Endothelial cell of umbilical vein (primary cell): Measurements from ENCODE around the gene KIF26B. TPM values are rescaled to one million over a fixed set of nuclear protein-coding genes. Genes with fewer than 3 reads are reported as not detected.

Experiments
- BruUV-seq: library from RNA; stranded (reverse); fragments of 400-500 nt; replicated peaks from 2 replicates; lab custom pipeline; 2021; lab: Mats Ljungman, UMichigan
- CTCF ChIA-PET: fragments of 300-600, 350-600 bp; sonication (Branson Sonifier 250); formaldehyde crosslinking; loops from one replicate; lab custom pipeline; 2021; ENCODE audit warnings: antibody characterized with exemption, inconsistent platforms; lab: Charles Lee
- POLR2A ChIA-PET: fragments of 300-600, 350-600 bp; sonication (Branson Sonifier 250); formaldehyde crosslinking; loops from one replicate; lab custom pipeline; 2021; ENCODE audit warnings: antibody characterized with exemption, inconsistent platforms; lab: Charles Lee
- DNase-seq: peaks from one replicate; pipeline ENCODE4 v3.0.0-alpha.2; 2011; ENCODE audit warnings: low read depth, low spot score
- FAIRE-seq: peaks from 2 replicates; lab custom pipeline; 2011; peaks lifted over from hg19 to GRCh38; lab: Jason Lieb, UNC
- H2AFZ ChIP-seq: 2 replicates; pipeline ENCODE4 v1.6.0; 2012; ENCODE audit warnings: low read depth, low read length, control low read depth, inconsistent platforms
- H3K27ac ChIP-seq: 2 replicates; pipeline ENCODE4 v1.5.1; 2011; ENCODE audit warnings: low read depth, mild to moderate bottlenecking, control low read depth, low read length, moderate library complexity; ENCODE audit not compliant: insufficient read depth
- H3K27me3 ChIP-seq, 2 experiments: 2 replicates each; pipeline versions ENCODE4 v1.6.0 to v1.6.1; 2011; ENCODE audit warnings: low read length in 2 of 2, mixed read lengths in 1 of 2; ENCODE audit not compliant: control insufficient read depth in 2 of 2, insufficient read depth in 2 of 2
- H3K36me3 ChIP-seq, 2 experiments: 2 replicates in 1 of 2; 3 replicates in 1 of 2; pipeline ENCODE4 v1.5.1; 2011; ENCODE audit warnings: low read length in 2 of 2, mild to moderate bottlenecking in 1 of 2, moderate library complexity in 1 of 2; ENCODE audit not compliant: control insufficient read depth in 2 of 2, insufficient read depth in 2 of 2; ENCODE audit errors: extremely low read depth in 1 of 2
- H3K4me1 ChIP-seq: 3 replicates; pipeline ENCODE4 v1.5.1; 2011; ENCODE audit warnings: mild to moderate bottlenecking, low read length; ENCODE audit not compliant: control insufficient read depth, insufficient read depth; ENCODE audit errors: extremely low read depth
- H3K4me2 ChIP-seq: 2 replicates; pipeline ENCODE4 v1.6.1; 2011; ENCODE audit warnings: low read length, control low read depth, mixed read lengths; ENCODE audit not compliant: insufficient read depth
- H3K4me3 ChIP-seq, 3 experiments: fragments of 200-600 bp in 1 of 3; sonication (generic), shearing (Covaris generic) in 1 of 3; replicated peaks in 1 of 3; 2 replicates each; pipeline ENCODE4 v1.5.1; 2011 to 2016; ENCODE audit warnings: control low read depth in 3 of 3, low read length in 3 of 3, mild to moderate bottlenecking in 2 of 3, inconsistent platforms in 1 of 3, low read depth in 1 of 3, moderate library complexity in 1 of 3; ENCODE audit not compliant: insufficient read depth in 1 of 3
- H3K79me2 ChIP-seq: 2 replicates; pipeline ENCODE4 v1.6.0; 2012; ENCODE audit warnings: low read length, inconsistent platforms; ENCODE audit not compliant: control insufficient read depth, insufficient read depth
- H3K9ac ChIP-seq: replicated peaks from 2 replicates; pipeline ENCODE3; 2011; ENCODE audit warnings: low read length, control low read depth; ENCODE audit not compliant: insufficient read depth; ENCODE audit errors: extremely low read depth
- H3K9me1 ChIP-seq: replicated peaks from 3 replicates; pipeline ENCODE4 v1.6.0; 2011; ENCODE audit warnings: mild to moderate bottlenecking, low read length; ENCODE audit not compliant: control insufficient read depth, insufficient read depth; ENCODE audit errors: extremely low read depth
- H3K9me3 ChIP-seq: replicated peaks from 2 replicates; pipeline ENCODE4 v1.5.1; 2012; ENCODE audit warnings: low read length, inconsistent platforms; ENCODE audit not compliant: control insufficient read depth, insufficient read depth
- H4K20me1 ChIP-seq: replicated peaks from 2 replicates; pipeline ENCODE3; 2011; ENCODE audit warnings: mild to moderate bottlenecking, low read length; ENCODE audit not compliant: control insufficient read depth, insufficient read depth; ENCODE audit errors: extremely low read depth
- CTCF ChIP-seq, 2 donors: IDR thresholded peaks; 1 replicate in 1 of 2; 2 replicates in 1 of 2; pipeline ENCODE4 v1.5.1; 2011; ENCODE audit warnings: low read length in 2 of 2, mild to moderate bottlenecking in 2 of 2, moderate library complexity in 2 of 2, control low read depth in 1 of 2, inconsistent platforms in 1 of 2, low read depth in 1 of 2; ENCODE audit not compliant: insufficient read depth in 1 of 2; ENCODE audit errors: extremely low read depth in 1 of 2
- EZH2 ChIP-seq: IDR thresholded peaks from 2 replicates; pipeline ENCODE4 v1.6.1; 2012; ENCODE audit warnings: borderline replicate concordance, low read depth, mild to moderate bottlenecking, moderate library complexity, low read length, inconsistent platforms; ENCODE audit not compliant: severe bottlenecking
- FOS ChIP-seq: IDR thresholded peaks from 2 replicates; pipeline ENCODE4 v1.6.1; 2011; ENCODE audit warnings: mild to moderate bottlenecking, low read length, moderate library complexity, borderline replicate concordance; ENCODE audit not compliant: insufficient read depth
- GATA2 ChIP-seq: IDR thresholded peaks from 2 replicates; pipeline ENCODE4 v1.7.0; 2011; ENCODE audit warnings: low read depth, mild to moderate bottlenecking, moderate library complexity, mixed read lengths, low read length; ENCODE audit not compliant: insufficient read length, insufficient read depth
- JUN ChIP-seq: IDR thresholded peaks from 2 replicates; pipeline ENCODE4 v1.6.1; 2011; ENCODE audit warnings: borderline replicate concordance, low read depth; ENCODE audit not compliant: insufficient read length, insufficient read depth
- MAX ChIP-seq: IDR thresholded peaks from 2 replicates; pipeline ENCODE4 v1.6.1; 2011; ENCODE audit not compliant: insufficient read depth, insufficient read length
- MYC ChIP-seq: IDR thresholded peaks from one replicate; pipeline ENCODE4 v1.6.1; 2011; ENCODE audit warnings: mild to moderate bottlenecking, low read depth, low read length
- POLR2A ChIP-seq: IDR thresholded peaks from 2 replicates; pipeline ENCODE4 v1.6.1; 2012; ENCODE audit warnings: low read depth, mild to moderate bottlenecking, control low read depth, low read length
- POLR2AphosphoS5 ChIP-seq: IDR thresholded peaks from 2 replicates; pipeline ENCODE4 v1.6.1; 2012; ENCODE audit warnings: low read depth, mild to moderate bottlenecking, control low read depth, low read length, moderate library complexity; ENCODE audit not compliant: insufficient read depth
- dilution Hi-C: fragments of 300-500 bp; cut with MboI; formaldehyde crosslinking; loops from one replicate; pipeline ENCODE4 v1.15.0; 2019; ENCODE audit warnings: low sequenced_read_pairs; ENCODE audit not compliant: extremely low pct_ligation_motif_present
- intact Hi-C: fragments of 100-400 bp; cut with micrococcal nuclease; formaldehyde crosslinking; loops from one replicate; pipeline ENCODE4 v1.10.0; 2022
- polyA plus RNA-seq, 4 experiments: library from polyadenylated mRNA; depleted of rRNA in 3 of 4; stranded (reverse) in 3 of 4; unstranded in 1 of 4; fragments of >200 nt; gene quantifications; 2 replicates each; pipeline versions ENCODE4 v1.2.1 to v1.2.3, GENCODE V29; 2011 to 2012; ENCODE audit warnings: missing spikeins in 1 of 4
- total RNA-seq: library from RNA; stranded (reverse); gene quantifications from 2 replicates; pipeline ENCODE4 v1.2.3, GENCODE V29; 2021

KIF26B gene
- total and polyA plus RNA-seq, 2 donors (not counting 3 experiments of a cell fraction or from before 2014, with no cell fraction given): 0.04 to 0.49 TPM

- H3K4me3 ChIP-seq: no peak overlapping the region
- no peaks in the 10 kb centered on the region for H3K9me1 ChIP-seq
- no peaks in the 10 kb centered on the region for H4K20me1 ChIP-seq
- no peak for DNase-seq
- H3K27ac ChIP-seq: no peak overlapping the region
- H3K79me2 ChIP-seq: no peaks in the 10 kb centered on the region
- H3K4me1 ChIP-seq: no peaks in the 10 kb centered on the region
- no peaks in the 10 kb centered on the region for H3K9me3 ChIP-seq
- intact Hi-C loops (no loop called here), dilution Hi-C loops (no loop called here)
- no TSS peak for BruUV-seq
- no peak overlapping the region for H3K4me2 ChIP-seq
- H3K36me3 ChIP-seq: no peaks in the 10 kb centered on the region
- POLR2A ChIA-PET: no interaction called here
- no peaks in the 10 kb centered on the region for H3K27me3 ChIP-seq
- H2AFZ ChIP-seq: no peak overlapping the region
- FAIRE-seq: no peak
- H3K9ac ChIP-seq: no peak overlapping the region
- CTCF ChIA-PET: no interaction called here
- TF ChIP-seq JUN (no peak), EZH2 (no peak)
Measured at GRCh38 chr1:245386297-245386971, 231.6 kb downstream of the KIF26B start.

GRCh38 chr1:245388687-245389086, 233.9 kb downstream of the KIF26B start:
- Histone ChIP-seq H3K36me3 (no peaks in the 10 kb centered on the region), H3K27me3 (no peaks in the 10 kb centered on the region), H3K4me3 (no peak overlapping the region), H3K4me1 (no peaks in the 10 kb centered on the region), H3K79me2 (no peaks in the 10 kb centered on the region), H3K9ac (no peak overlapping the region), H2AFZ (no peak overlapping the region), H3K4me2 (no peak overlapping the region), H3K9me1 (no peaks in the 10 kb centered on the region), H3K27ac (no peak overlapping the region), H4K20me1 (no peaks in the 10 kb centered on the region), H3K9me3 (no peaks in the 10 kb centered on the region)
- no peak for FAIRE-seq
- CTCF ChIA-PET: no interaction called here
- POLR2A ChIA-PET: no interaction called here
- no TSS peak for BruUV-seq
- no peak for TF ChIP-seq JUN
- TF ChIP-seq MAX: no peak
- TF ChIP-seq MYC: no peak
- no peak for TF ChIP-seq POLR2A
- TF ChIP-seq FOS: no peak
- no peak for TF ChIP-seq GATA2
- TF ChIP-seq CTCF (IDR thresholded peaks at IDR 0.05; ENCODE audit: extremely low read depth in 1 of 2, insufficient read depth in 1 of 2, low read depth in 1 of 2, low read length in 2 of 2): no peak
- TF ChIP-seq POLR2AphosphoS5: no peak
- no peak for DNase-seq
- dilution Hi-C loops (no loop called here), intact Hi-C loops (no loop called here)
